ENCODE results near the gene PIRT. TPM values are rescaled to one million over a fixed set of nuclear protein-coding genes. Genes with fewer than 3 reads are reported as not detected.

PIRT gene
- total RNA-seq, 1 donor from 2014 or later, result not detected

DNA sequence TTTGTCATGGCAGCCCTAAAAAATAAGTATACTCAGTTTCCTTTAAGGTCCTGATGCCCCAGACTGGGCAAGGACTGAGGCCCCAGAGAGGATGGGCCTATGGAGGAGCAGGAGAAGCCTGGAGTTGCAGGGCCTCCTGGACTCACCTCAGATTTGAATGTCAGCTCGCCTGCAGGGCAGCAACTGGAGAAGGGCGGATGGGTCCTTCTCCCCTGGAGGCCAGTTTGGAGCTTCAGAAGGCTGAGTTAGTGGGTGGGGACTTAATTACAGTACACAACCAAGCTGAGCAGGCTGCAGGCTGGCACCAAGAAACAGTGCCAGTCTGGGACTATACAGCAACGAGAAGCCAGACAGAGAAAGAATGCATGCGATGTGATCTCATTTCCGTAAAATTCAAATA, 6.2 kb downstream of the PIRT start:
- H3K4me3 ChIP-seq (ENCODE audit: insufficient read depth, low read depth, low read length), result no peak overlapping the region
- TF ChIP-seq CTCF (IDR thresholded peaks at IDR 0.05; ENCODE audit: insufficient read depth, low read depth, low read length), result no peak
- TF ChIP-seq EZH2 (IDR thresholded peaks at IDR 0.05; ENCODE audit: insufficient read depth, low read length), result no peak
- Mint-ChIP-seq H3K27me3 (ENCODE audit: low read depth, unreplicated experiment) (peaks cover 2% of the 10 kb centered on the region), H3K9me3 (ENCODE audit: unreplicated experiment) (no peaks in the 10 kb centered on the region), H3K4me1 (ENCODE audit: low read depth, unreplicated experiment) (no peaks in the 10 kb centered on the region), H3K36me3 (ENCODE audit: low read depth, unreplicated experiment) (no peaks in the 10 kb centered on the region), H3K27ac (ENCODE audit: unreplicated experiment) (no peak overlapping the region), H3K4me3 (ENCODE audit: unreplicated experiment) (no peak overlapping the region)
- H3K27ac ChIP-seq (ENCODE audit: low read depth, low read length), result no peak overlapping the region
- H3K4me2 ChIP-seq (ENCODE audit: low read length), result no peak overlapping the region
- no peak for FAIRE-seq
- H4K20me1 ChIP-seq (ENCODE audit: insufficient read depth, low read length), result no peaks in the 10 kb centered on the region
- H3K27me3 ChIP-seq (ENCODE audit: insufficient read depth, low read length), result no peaks in the 10 kb centered on the region
- no peak for DNase-seq (ENCODE audit: low read depth)
- no peaks in the 10 kb centered on the region for H3K36me3 ChIP-seq (ENCODE audit: insufficient read depth, low read length)
- no peaks in the 10 kb centered on the region for H3K9me3 ChIP-seq (ENCODE audit: insufficient read depth, low read depth, low read length)
- no peaks in the 10 kb centered on the region for H3K4me1 ChIP-seq (ENCODE audit: insufficient read depth, low read length)
- no peak overlapping the region for H3K9ac ChIP-seq (ENCODE audit: low read length)
- H2AFZ ChIP-seq (ENCODE audit: low read depth, low read length), result no peak overlapping the region
- no peaks in the 10 kb centered on the region for H3K79me2 ChIP-seq (ENCODE audit: insufficient read depth, low read length)

GRCh38 chr17:10827898-10828552, 9.9 kb downstream of the PIRT start:
- H3K27ac Mint-ChIP-seq (ENCODE audit: unreplicated experiment), result no peak overlapping the region
- H3K4me3 Mint-ChIP-seq (ENCODE audit: unreplicated experiment), result no peak overlapping the region
- H4K20me1 ChIP-seq (ENCODE audit: insufficient read depth, low read length), result no peaks in the 10 kb centered on the region
- H3K27me3 ChIP-seq (ENCODE audit: insufficient read depth, low read length), result no peaks in the 10 kb centered on the region
- no peak overlapping the region for H3K27ac ChIP-seq (ENCODE audit: low read depth, low read length)
- H3K9me3 ChIP-seq (ENCODE audit: insufficient read depth, low read depth, low read length), result no peaks in the 10 kb centered on the region
- DNase-seq (ENCODE audit: low read depth) (no peak), FAIRE-seq (no peak)
- H3K4me1 ChIP-seq (ENCODE audit: insufficient read depth, low read length), result no peaks in the 10 kb centered on the region
- no peaks in the 10 kb centered on the region for H3K79me2 ChIP-seq (ENCODE audit: insufficient read depth, low read length)
- H3K4me1 Mint-ChIP-seq (ENCODE audit: low read depth, unreplicated experiment), result no peaks in the 10 kb centered on the region
- no peak overlapping the region for H3K4me3 ChIP-seq (ENCODE audit: insufficient read depth, low read depth, low read length)
- no peaks in the 10 kb centered on the region for H3K36me3 Mint-ChIP-seq (ENCODE audit: low read depth, unreplicated experiment)
- peaks cover 7% of the 10 kb centered on the region for H3K27me3 Mint-ChIP-seq (ENCODE audit: low read depth, unreplicated experiment)
- H3K4me2 ChIP-seq (ENCODE audit: low read length), result no peak overlapping the region
- H3K36me3 ChIP-seq (ENCODE audit: insufficient read depth, low read length), result no peaks in the 10 kb centered on the region
- TF ChIP-seq CTCF (IDR thresholded peaks at IDR 0.05; ENCODE audit: insufficient read depth, low read depth, low read length), result no peak
- TF ChIP-seq EZH2 (IDR thresholded peaks at IDR 0.05; ENCODE audit: insufficient read depth, low read length), result no peak
- no peak overlapping the region for H3K9ac ChIP-seq (ENCODE audit: low read length)
- peaks cover 3% of the 10 kb centered on the region for H3K9me3 Mint-ChIP-seq (ENCODE audit: unreplicated experiment)
- H2AFZ ChIP-seq (ENCODE audit: low read depth, low read length), result no peak overlapping the region

DNA sequence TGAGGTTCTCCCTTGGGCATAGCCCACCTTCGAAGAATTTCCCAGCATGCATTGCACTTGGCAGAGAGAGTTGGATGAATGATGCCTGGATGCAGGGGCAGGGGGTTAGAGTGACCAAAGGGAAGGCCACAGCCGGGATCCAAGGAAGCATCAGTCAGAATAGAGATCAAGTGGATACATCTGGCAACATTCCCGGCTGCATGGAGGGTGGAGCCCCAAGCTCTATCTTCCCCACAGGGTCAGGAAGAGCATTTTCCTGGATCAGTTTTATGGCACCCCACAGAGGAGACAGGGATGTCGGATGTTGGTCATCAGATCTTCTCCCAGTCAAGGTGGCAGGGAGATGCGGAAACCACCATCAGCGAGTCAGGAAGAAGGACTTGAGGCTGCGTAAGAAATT, 13.0 kb downstream of the PIRT start:
- TF ChIP-seq EZH2 (IDR thresholded peaks at IDR 0.05; ENCODE audit: insufficient read depth, low read length), result no peak
- TF ChIP-seq CTCF (IDR thresholded peaks at IDR 0.05; ENCODE audit: insufficient read depth, low read depth, low read length), result no peak
- Histone ChIP-seq H2AFZ (ENCODE audit: low read depth, low read length) (no peak overlapping the region), H3K9ac (ENCODE audit: low read length) (no peak overlapping the region), H3K9me3 (ENCODE audit: insufficient read depth, low read depth, low read length) (no peaks in the 10 kb centered on the region), H3K27ac (ENCODE audit: low read depth, low read length) (no peak overlapping the region), H3K4me2 (ENCODE audit: low read length) (no peak overlapping the region), H3K36me3 (ENCODE audit: insufficient read depth, low read length) (no peaks in the 10 kb centered on the region), H4K20me1 (ENCODE audit: insufficient read depth, low read length) (no peaks in the 10 kb centered on the region), H3K4me1 (ENCODE audit: insufficient read depth, low read length) (no peaks in the 10 kb centered on the region), H3K79me2 (ENCODE audit: insufficient read depth, low read length) (no peaks in the 10 kb centered on the region), H3K27me3 (ENCODE audit: insufficient read depth, low read length) (no peaks in the 10 kb centered on the region), H3K4me3 (ENCODE audit: insufficient read depth, low read depth, low read length) (no peak overlapping the region)
- Mint-ChIP-seq H3K27ac (ENCODE audit: unreplicated experiment) (no peak overlapping the region), H3K9me3 (ENCODE audit: unreplicated experiment) (peaks cover 3% of the 10 kb centered on the region), H3K4me1 (ENCODE audit: low read depth, unreplicated experiment) (no peaks in the 10 kb centered on the region), H3K27me3 (ENCODE audit: low read depth, unreplicated experiment) (peaks cover 14% of the 10 kb centered on the region), H3K4me3 (ENCODE audit: unreplicated experiment) (no peak overlapping the region), H3K36me3 (ENCODE audit: low read depth, unreplicated experiment) (no peaks in the 10 kb centered on the region)
- DNase-seq (ENCODE audit: low read depth) (no peak), FAIRE-seq (no peak)
